Measurements from ENCODE around the gene EFEMP2. TPM values are rescaled to one million over a fixed set of nuclear protein-coding genes. Genes with fewer than 3 reads are reported as not detected.

Gene EFEMP2
- total and polyA plus RNA-seq, 2 experiments from 2014 or later: 7.4 to 9.4 TPM

DNA sequence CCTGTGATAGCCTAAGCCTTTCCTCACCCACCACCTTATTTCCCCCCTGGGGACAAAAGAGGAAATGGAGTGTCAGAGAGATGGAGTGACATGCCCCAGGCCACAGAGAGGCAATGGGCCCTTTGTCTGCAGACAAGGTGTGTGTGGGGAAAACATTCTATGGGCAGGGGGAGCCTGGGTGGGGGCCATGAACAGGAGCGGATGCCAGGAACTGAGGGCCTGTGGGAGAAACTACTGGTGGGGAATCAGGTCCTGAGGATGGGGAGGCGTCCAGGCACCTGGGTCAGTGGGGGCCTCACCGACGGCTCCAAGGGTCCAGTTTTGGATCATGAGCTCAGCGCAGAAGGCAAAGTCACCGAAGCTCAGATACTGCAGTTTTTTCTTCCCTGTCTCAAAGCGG, 12.6 kb upstream of the EFEMP2 start:
- ATAC-seq (no peak), DNase-seq (ENCODE audit: low spot score) (no peak)
- H3F3A ChIP-seq (replicated peaks; ENCODE audit: low read depth): peaks cover 39% of the 10 kb centered on the region
- no peak overlapping the region for H2AFZ ChIP-seq
- H3K27me3 ChIP-seq (ENCODE audit: insufficient read depth): peaks cover 13% of the 10 kb centered on the region
- H3K27ac Mint-ChIP-seq: no peak overlapping the region
- peaks cover 26% of the 10 kb centered on the region for H3K27me3 Mint-ChIP-seq (ENCODE audit: insufficient read depth, low read depth, poor library complexity)
- no peak overlapping the region for H3K4me3 ChIP-seq
- no peak for TF ChIP-seq POLR2AphosphoS5 (IDR thresholded peaks at IDR 0.05; ENCODE audit: low read depth)
- TF ChIP-seq, protein P1, sequence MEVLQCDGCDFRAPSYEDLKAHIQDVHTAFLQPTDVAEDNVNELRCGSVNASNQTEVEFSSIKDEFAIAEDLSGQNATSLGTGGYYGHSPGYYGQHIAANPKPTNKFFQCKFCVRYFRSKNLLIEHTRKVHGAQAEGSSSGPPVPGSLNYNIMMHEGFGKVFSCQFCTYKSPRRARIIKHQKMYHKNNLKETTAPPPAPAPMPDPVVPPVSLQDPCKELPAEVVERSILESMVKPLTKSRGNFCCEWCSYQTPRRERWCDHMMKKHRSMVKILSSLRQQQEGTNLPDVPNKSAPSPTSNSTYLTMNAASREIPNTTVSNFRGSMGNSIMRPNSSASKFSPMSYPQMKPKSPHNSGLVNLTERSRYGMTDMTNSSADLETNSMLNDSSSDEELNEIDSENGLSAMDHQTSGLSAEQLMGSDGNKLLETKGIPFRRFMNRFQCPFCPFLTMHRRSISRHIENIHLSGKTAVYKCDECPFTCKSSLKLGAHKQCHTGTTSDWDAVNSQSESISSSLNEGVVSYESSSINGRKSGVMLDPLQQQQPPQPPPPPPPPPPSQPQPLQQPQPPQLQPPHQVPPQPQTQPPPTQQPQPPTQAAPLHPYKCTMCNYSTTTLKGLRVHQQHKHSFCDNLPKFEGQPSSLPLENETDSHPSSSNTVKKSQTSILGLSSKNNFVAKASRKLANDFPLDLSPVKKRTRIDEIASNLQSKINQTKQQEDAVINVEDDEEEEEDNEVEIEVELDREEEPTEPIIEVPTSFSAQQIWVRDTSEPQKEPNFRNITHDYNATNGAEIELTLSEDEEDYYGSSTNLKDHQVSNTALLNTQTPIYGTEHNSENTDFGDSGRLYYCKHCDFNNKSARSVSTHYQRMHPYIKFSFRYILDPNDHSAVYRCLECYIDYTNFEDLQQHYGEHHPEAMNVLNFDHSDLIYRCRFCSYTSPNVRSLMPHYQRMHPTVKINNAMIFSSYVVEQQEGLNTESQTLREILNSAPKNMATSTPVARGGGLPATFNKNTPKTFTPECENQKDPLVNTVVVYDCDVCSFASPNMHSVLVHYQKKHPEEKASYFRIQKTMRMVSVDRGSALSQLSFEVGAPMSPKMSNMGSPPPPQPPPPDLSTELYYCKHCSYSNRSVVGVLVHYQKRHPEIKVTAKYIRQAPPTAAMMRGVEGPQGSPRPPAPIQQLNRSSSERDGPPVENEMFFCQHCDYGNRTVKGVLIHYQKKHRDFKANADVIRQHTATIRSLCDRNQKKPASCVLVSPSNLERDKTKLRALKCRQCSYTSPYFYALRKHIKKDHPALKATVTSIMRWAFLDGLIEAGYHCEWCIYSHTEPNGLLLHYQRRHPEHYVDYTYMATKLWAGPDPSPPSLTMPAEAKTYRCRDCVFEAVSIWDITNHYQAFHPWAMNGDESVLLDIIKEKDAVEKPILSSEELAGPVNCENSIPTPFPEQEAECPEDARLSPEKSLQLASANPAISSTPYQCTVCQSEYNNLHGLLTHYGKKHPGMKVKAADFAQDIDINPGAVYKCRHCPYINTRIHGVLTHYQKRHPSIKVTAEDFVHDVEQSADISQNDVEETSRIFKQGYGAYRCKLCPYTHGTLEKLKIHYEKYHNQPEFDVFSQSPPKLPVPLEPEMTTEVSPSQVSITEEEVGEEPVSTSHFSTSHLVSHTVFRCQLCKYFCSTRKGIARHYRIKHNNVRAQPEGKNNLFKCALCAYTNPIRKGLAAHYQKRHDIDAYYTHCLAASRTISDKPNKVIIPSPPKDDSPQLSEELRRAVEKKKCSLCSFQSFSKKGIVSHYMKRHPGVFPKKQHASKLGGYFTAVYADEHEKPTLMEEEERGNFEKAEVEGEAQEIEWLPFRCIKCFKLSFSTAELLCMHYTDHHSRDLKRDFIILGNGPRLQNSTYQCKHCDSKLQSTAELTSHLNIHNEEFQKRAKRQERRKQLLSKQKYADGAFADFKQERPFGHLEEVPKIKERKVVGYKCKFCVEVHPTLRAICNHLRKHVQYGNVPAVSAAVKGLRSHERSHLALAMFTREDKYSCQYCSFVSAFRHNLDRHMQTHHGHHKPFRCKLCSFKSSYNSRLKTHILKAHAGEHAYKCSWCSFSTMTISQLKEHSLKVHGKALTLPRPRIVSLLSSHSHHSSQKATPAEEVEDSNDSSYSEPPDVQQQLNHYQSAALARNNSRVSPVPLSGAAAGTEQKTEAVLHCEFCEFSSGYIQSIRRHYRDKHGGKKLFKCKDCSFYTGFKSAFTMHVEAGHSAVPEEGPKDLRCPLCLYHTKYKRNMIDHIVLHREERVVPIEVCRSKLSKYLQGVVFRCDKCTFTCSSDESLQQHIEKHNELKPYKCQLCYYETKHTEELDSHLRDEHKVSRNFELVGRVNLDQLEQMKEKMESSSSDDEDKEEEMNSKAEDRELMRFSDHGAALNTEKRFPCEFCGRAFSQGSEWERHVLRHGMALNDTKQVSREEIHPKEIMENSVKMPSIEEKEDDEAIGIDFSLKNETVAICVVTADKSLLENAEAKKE (CRISPR knock-in tag; IDR thresholded peaks at IDR 0.05): no peak
- no peak for TF ChIP-seq EZH2phosphoT487 (IDR thresholded peaks at IDR 0.05; ENCODE audit: unreplicated experiment)
- TF ChIP-seq CREB1 (CRISPR knock-in tag; IDR thresholded peaks at IDR 0.05; ENCODE audit: low read depth): no peak
- TF ChIP-seq, protein P2, sequence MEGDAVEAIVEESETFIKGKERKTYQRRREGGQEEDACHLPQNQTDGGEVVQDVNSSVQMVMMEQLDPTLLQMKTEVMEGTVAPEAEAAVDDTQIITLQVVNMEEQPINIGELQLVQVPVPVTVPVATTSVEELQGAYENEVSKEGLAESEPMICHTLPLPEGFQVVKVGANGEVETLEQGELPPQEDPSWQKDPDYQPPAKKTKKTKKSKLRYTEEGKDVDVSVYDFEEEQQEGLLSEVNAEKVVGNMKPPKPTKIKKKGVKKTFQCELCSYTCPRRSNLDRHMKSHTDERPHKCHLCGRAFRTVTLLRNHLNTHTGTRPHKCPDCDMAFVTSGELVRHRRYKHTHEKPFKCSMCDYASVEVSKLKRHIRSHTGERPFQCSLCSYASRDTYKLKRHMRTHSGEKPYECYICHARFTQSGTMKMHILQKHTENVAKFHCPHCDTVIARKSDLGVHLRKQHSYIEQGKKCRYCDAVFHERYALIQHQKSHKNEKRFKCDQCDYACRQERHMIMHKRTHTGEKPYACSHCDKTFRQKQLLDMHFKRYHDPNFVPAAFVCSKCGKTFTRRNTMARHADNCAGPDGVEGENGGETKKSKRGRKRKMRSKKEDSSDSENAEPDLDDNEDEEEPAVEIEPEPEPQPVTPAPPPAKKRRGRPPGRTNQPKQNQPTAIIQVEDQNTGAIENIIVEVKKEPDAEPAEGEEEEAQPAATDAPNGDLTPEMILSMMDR (conservative IDR thresholded peaks at IDR 0.05; ENCODE audit: low read depth in 2 of 2): no peak
- no peak for TF ChIP-seq ZNF331 (CRISPR knock-in tag; IDR thresholded peaks at IDR 0.05; ENCODE audit: low read depth)
- TF ChIP-seq NANOG (IDR thresholded peaks at IDR 0.05; ENCODE audit: borderline replicate concordance): no peak
- TF ChIP-seq, protein P3, sequence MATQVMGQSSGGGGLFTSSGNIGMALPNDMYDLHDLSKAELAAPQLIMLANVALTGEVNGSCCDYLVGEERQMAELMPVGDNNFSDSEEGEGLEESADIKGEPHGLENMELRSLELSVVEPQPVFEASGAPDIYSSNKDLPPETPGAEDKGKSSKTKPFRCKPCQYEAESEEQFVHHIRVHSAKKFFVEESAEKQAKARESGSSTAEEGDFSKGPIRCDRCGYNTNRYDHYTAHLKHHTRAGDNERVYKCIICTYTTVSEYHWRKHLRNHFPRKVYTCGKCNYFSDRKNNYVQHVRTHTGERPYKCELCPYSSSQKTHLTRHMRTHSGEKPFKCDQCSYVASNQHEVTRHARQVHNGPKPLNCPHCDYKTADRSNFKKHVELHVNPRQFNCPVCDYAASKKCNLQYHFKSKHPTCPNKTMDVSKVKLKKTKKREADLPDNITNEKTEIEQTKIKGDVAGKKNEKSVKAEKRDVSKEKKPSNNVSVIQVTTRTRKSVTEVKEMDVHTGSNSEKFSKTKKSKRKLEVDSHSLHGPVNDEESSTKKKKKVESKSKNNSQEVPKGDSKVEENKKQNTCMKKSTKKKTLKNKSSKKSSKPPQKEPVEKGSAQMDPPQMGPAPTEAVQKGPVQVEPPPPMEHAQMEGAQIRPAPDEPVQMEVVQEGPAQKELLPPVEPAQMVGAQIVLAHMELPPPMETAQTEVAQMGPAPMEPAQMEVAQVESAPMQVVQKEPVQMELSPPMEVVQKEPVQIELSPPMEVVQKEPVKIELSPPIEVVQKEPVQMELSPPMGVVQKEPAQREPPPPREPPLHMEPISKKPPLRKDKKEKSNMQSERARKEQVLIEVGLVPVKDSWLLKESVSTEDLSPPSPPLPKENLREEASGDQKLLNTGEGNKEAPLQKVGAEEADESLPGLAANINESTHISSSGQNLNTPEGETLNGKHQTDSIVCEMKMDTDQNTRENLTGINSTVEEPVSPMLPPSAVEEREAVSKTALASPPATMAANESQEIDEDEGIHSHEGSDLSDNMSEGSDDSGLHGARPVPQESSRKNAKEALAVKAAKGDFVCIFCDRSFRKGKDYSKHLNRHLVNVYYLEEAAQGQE (IDR thresholded peaks at IDR 0.05; ENCODE audit: unreplicated experiment): no peak
- TF ChIP-seq STAT1 (IDR thresholded peaks at IDR 0.05; ENCODE audit: unreplicated experiment): no peak
- H3K79me2 ChIP-seq (replicated peaks; ENCODE audit: insufficient read depth): 0 out of 2 replicates have a peak, but pooled peaks cover 9% of the 10 kb centered on the region
- no peak overlapping the region for H3K4me3 Mint-ChIP-seq
- H3K4me2 ChIP-seq: no peak overlapping the region
- no peak overlapping the region for H3K27ac ChIP-seq (ENCODE audit: low read depth)
- peaks cover 45% of the 10 kb centered on the region for H3K36me3 Mint-ChIP-seq (ENCODE audit: low read depth)
- H3K9me3 Mint-ChIP-seq: peaks cover 2% of the 10 kb centered on the region; the same call in 1 of the 3 replicates
- peaks cover 14% of the 10 kb centered on the region; the same call in 1 of the 2 replicates for H3K36me3 ChIP-seq (ENCODE audit: insufficient read depth)
- H3K4me1 Mint-ChIP-seq: peaks cover 27% of the 10 kb centered on the region
- no peaks in the 10 kb centered on the region for H3K9me2 ChIP-seq (ENCODE audit: insufficient read depth)
- peaks cover 18% of the 10 kb centered on the region; the same call in 1 of the 2 replicates for H4K20me1 ChIP-seq (replicated peaks; ENCODE audit: insufficient read depth)
- H3K4me1 ChIP-seq (ENCODE audit: insufficient read depth): peaks cover 20% of the 10 kb centered on the region

All from GM23338 (cell line).